ENCODE results near the gene UNC119. TPM values are rescaled to one million over a fixed set of nuclear protein-coding genes. Genes with fewer than 3 reads are reported as not detected.

Gene UNC119
- total RNA-seq, 2 experiments from 2014 or later: 14.2 to 14.9 TPM

DNA sequence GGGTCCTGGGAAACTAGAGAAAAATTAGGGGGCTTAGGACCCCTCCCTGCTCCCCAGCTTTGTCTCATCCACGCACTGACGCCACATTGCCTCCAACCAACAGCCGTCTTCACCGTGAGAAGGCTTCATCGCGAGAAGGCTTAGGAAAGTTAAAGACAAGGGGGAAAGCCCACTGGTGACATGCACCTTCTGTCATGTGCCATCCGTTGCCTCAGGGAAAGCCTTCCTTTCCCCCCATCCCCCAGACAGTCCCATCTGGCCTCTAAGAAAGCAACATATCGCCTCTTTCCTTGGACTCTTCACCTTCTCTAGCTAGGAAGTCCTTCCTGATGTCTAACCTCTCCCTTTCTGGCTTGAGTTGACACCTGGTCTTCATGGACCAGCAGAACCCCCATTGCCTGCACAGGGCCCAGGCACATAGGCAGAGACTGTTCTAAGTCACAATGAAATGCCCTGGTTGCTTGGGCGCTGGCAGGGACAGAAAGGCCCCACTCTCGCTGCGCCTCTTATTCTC lies 44.2 kb downstream of the UNC119 start:
- no peaks in the 10 kb centered on the region for H3K79me2 ChIP-seq (ENCODE audit: insufficient read depth, low read depth, low read length)
- intact Hi-C loops (cut with micrococcal nuclease; ENCODE audit: unreplicated experiment): no loop called here
- no peaks in the 10 kb centered on the region for H3K9me3 ChIP-seq (ENCODE audit: low read length)
- H3K9me2 ChIP-seq (ENCODE audit: insufficient read depth, low read length): no peaks in the 10 kb centered on the region
- no peak overlapping the region for H3K27ac ChIP-seq (ENCODE audit: low read depth, low read length, poor library complexity, severe bottlenecking)
- POLR2A ChIA-PET: interaction anchor here (0.6 kb wide), 1 partner anchor 300 kb away, joined by 3 read pairs; no protein-coding TSS in a partner anchor
- H2AFZ ChIP-seq (ENCODE audit: low read length): no peak overlapping the region
- H3K4me1 ChIP-seq (ENCODE audit: insufficient read depth, low read length, poor library complexity, severe bottlenecking): no peaks in the 10 kb centered on the region
- H3K4me2 ChIP-seq (ENCODE audit: low read length): no peak overlapping the region
- DNase-seq (ENCODE audit: low spot score): no peak
- CTCF ChIA-PET (ENCODE audit: unreplicated experiment): interaction anchor here (0.6 kb wide), 1 partner anchor 67 kb away, joined by 3 read pairs; no protein-coding TSS in a partner anchor
- H3K36me3 ChIP-seq (ENCODE audit: insufficient read depth, low read length): no peaks in the 10 kb centered on the region
- no peak for TF ChIP-seq EZH2phosphoT487 (IDR thresholded peaks at IDR 0.05; ENCODE audit: borderline replicate concordance, low read depth, low read length)
- TF ChIP-seq, protein P1, sequence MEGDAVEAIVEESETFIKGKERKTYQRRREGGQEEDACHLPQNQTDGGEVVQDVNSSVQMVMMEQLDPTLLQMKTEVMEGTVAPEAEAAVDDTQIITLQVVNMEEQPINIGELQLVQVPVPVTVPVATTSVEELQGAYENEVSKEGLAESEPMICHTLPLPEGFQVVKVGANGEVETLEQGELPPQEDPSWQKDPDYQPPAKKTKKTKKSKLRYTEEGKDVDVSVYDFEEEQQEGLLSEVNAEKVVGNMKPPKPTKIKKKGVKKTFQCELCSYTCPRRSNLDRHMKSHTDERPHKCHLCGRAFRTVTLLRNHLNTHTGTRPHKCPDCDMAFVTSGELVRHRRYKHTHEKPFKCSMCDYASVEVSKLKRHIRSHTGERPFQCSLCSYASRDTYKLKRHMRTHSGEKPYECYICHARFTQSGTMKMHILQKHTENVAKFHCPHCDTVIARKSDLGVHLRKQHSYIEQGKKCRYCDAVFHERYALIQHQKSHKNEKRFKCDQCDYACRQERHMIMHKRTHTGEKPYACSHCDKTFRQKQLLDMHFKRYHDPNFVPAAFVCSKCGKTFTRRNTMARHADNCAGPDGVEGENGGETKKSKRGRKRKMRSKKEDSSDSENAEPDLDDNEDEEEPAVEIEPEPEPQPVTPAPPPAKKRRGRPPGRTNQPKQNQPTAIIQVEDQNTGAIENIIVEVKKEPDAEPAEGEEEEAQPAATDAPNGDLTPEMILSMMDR (conservative IDR thresholded peaks at IDR 0.05; ENCODE audit: low read length): no peak
- no peaks in the 10 kb centered on the region for H4K20me1 ChIP-seq (ENCODE audit: insufficient read depth, low read length)
- BruUV-seq (replicated peaks): no TSS peak
- no peak overlapping the region for H3K4me3 ChIP-seq (ENCODE audit: low read depth, low read length, poor library complexity, severe bottlenecking)

DNA sequence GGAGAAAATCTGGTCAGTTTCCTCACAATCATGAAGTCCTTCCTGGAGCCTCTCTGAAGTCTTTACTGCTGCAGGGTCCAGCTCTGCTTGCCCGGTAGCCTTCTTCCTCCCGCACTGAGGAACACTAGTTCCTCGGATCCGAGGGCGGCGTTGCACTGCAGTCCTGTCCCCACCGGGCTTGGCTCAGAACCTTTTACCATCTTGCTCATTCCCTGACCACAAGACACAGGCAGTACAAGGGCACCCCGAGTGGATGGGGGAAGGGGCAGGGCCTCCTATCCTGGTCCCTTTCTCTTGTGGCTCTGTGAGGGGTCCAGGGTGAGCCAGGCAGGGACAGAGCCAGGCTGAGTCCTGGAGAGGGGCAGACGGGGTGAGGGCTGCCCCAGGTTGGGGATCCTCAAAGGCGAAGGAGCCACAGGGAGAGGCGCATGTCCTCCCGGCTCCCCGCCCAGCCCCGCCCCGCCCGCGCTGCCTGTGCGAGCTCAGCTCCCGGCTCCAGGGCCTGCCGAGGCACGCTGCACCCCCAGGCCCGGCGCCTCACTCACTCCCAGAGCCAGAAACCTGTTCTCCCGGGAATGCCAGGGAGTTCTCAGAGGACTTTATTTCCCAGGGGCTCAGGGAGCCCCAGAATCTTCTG lies 44.7 kb downstream of the UNC119 start:
- Histone ChIP-seq H3K79me2 (ENCODE audit: insufficient read depth, low read depth, low read length) (no peaks in the 10 kb centered on the region), H3K4me2 (ENCODE audit: low read length) (no peak overlapping the region), H3K9me3 (ENCODE audit: low read length) (no peaks in the 10 kb centered on the region), H4K20me1 (ENCODE audit: insufficient read depth, low read length) (no peaks in the 10 kb centered on the region), H3K9me2 (ENCODE audit: insufficient read depth, low read length) (no peaks in the 10 kb centered on the region), H3K27ac (ENCODE audit: low read depth, low read length, poor library complexity, severe bottlenecking) (no peak overlapping the region), H3K4me3 (ENCODE audit: low read depth, low read length, poor library complexity, severe bottlenecking) (no peak overlapping the region), H3K4me1 (ENCODE audit: insufficient read depth, low read length, poor library complexity, severe bottlenecking) (no peaks in the 10 kb centered on the region), H3K36me3 (ENCODE audit: insufficient read depth, low read length) (no peaks in the 10 kb centered on the region), H2AFZ (ENCODE audit: low read length) (no peak overlapping the region)
- POLR2A ChIA-PET: interaction anchor here (0.6 kb wide), 1 partner anchor 299 kb away, joined by 3 read pairs; no protein-coding TSS in a partner anchor
- intact Hi-C loops (cut with micrococcal nuclease; ENCODE audit: unreplicated experiment): no loop called here
- no TSS peak for BruUV-seq (replicated peaks)
- CTCF ChIA-PET (ENCODE audit: unreplicated experiment): no interaction called here
- TF ChIP-seq EZH2phosphoT487 (IDR thresholded peaks at IDR 0.05; ENCODE audit: borderline replicate concordance, low read depth, low read length): no peak
- TF ChIP-seq, protein P1 (conservative IDR thresholded peaks at IDR 0.05; ENCODE audit: low read length): no peak
- no peak for DNase-seq (ENCODE audit: low spot score)

Measured in OCI-LY7 (cell line).